NCI-H2081 (cell line): ENCODE measurements around the gene KHK.

Source experiments
- DNase-seq, 2 experiments: peaks; one replicate each; lab custom pipeline; 2025; lab: John Stamatoyannopoulos, UW

Gene KHK

DNA sequence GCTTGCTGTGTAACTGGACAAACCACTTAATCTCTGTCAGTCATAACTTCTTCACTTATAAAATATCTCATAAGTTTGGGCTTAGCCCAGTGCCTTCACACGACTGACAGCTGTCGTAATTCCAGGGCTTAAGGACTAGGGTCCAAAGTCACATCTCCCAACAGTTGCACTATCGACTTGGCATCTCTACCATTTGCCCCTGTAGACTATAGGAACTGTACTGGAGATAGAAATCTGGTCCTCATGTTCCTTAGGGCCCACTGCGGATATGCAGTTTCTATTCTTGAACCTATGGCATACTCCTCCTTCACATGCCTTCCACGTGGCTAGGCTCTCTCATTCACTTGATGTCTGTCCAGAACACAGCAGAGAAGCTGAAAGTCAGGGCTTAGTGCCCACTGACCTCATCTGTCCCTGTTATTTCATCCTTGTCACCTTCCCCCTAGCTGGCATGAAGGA is 39.7 kb downstream of the KHK start:
- DNase-seq, result no peak

DNA sequence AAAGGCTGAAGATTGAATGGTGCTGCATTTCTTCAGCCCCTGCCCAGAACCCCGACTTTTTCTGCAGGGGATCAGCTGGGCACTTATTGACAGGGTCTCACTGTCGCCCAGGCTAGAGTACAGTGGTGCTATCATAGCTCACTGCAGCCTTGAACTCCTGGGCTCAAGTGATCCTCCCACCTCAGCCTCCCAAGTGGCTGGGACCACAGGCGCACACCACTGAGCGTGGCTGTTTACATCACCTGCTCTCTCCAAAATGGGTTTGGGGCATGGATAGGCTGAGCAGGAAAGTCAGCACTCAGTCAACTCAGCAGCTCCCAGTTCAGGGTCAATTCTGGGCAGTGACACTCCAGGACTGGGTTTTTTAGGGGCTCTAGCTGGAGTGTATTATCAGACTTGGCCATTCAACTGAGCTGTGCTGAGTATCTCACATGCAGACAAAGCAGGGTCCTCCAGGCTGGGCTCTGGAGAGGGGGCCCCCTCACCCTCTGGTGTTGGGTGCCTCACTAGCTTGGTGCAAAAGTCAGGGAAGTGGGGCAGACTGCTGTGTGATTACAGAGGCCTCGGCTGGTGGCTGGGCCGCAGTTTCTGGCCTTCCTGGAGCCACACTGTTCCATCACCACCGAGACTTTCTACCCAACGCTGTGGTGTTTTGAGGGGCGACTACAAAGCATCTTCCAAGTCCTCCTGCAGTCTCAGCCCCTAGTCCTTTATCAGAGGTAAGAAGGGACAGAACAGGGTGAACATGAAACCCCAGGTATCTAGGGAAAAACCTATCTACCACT is 41.5 kb downstream of the KHK start:
- no peak for DNase-seq

DNA sequence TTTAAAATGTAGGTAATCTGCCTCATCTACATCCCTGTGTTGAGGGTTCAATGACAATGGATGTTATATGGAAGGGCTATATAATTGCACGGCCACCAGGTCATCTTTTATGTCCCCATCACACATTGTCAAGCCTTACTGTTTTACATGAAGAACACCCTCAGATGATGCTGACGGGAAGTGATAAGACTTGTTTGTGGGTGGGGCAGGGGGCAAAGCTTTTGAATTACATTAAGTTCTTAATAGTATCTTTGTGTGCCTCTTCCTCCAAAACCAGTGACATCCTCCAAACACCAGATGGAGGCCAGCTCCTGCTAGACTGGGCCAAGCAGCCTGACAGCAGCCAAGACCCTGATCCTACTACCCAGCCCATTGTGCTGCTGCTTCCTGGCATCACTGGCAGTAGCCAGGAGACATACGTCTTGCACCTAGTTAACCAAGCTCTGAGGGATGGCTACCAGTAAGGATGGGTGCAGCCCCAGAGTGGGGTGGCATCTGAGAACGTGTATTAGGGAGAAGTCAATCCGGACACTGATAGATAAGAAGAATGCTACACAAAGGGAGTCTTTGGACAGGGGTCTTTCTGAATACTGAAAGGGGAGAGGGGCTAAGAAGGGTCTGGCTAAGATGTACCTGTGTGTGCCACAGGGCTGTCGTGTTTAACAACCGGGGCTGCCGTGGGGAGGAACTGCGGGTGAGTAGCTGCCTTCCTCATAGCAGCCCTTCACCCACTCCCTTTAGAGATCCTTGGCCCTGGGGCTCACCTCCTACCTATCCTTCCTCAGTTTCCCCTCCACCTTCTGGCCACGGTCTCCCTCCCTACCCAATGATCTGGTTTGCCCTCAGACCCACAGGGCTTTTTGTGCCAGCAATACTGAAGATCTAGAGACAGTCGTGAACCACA is 42.3 kb downstream of the KHK start:
- DNase-seq, result no peak

DNA sequence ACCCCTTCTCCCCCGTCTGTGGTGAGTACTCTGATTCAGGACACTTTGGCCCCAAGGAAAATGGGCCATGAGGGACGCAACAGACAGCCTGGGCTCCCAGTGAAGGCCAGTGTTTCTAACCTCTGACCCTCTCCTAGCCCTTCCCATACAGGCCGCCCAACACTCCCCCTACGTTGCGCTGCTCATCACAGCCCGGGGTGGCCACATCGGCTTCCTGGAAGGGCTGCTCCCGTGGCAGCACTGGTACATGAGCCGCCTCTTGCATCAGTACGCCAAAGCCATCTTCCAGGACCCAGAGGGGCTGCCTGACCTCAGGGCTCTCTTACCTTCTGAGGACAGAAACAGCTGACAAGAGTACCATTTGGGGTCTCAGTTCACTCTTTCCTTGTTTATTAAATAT is 43.8 kb downstream of the KHK start:
- DNase-seq, result no peak

DNA sequence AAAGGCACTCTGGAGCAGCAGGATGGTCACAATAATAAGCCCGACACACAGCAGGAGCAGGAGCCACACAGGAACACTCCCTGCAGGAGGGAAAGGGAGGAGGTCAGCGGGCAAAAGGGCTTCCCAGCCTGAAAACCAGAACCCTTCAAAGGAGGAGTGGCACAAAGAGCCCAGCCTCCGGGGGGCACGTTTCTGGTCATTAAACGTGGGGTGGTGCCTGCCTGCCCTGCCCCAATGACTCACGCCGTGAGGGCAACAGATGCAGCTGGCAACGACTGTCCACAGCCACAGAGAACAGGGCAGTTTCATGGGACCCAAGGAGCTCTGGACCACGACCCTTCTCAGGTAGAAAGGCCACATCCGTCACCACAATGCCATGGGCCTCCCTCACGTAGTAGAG is 44.9 kb downstream of the KHK start:
- DNase-seq, result no peak

DNA sequence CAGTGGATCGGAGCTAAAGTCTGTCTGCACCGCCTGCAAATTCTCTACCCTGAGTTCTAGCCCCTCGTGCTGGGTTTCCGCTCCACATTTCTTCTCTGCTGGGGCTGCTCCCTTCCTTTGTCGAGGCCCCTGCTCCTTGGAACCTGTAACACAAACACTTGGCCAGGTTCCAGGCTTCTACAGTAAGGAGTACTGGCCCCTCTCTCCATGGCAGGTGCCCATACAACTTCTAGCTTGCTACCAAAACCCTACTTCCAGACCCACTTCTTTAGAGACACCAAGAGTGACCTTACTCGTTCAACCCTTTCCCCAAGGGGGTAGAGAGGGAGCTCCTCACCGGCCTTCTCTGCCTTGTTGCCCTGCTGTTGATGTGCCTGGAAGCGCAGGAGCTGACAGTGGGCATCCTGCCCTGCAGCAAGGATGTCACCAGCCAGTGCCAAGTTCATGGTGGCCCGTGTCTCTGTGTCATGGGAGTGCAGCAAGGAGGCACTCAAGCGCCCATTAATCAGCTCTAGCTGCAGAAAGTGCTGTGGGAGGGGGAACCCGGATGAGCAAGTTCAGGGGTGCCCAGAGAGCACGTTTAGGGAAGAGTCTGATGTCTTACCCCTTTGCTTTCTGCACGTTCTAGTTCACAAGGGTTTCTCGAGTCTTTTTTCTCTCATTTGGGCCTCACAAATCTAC is 46.8 kb downstream of the KHK start:
- peak in 1 of 2 experiments; percentile 38 for DNase-seq

DNA sequence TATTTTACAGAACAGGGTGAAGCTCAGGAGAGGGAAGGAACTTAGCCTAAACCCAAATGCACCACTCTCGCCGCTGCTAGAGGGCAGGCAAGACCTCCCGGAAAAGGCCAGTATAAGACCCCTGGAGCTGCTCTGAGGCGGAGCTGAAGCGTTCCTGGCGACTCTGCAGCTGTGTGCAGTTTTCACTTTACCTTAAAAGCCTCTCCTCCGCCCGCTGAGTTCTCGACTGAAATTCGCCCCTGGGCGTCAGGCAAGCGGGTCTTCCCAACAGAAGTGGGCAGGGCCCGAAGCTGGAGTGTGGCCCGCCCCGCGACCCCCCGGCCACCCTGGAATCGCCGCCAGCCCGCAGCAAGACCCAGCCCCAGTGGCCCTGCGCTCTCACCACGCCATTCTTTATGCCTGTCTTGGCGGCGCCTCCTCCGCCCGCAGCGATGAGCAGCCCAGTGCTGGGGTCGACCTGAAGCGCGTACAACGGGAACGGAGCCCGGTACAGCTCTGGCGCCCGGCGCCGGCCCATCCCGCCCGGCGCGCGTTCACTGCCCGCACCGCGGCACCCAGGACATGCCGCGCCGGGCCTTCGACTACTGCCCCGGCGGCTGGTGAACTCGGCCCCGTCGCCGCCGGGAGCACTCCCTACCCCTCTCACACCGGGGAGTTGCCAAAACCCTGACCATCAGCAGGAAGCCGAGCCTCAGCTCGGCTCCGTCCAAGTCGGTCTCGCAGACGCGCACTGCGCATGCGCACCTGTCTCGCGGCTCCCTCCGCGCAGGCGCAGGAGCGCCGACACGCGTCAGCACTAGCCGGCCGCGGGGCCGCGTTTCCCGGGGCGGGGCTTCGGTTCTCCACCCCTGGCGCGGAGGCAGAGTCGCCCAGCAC is 47.6 kb downstream of the KHK start, which contains the start of gene PREB:
TSS of gene PREB (minus strand) at position 732 of the 876 bp plus-strand sequence. CDS start at position 517, 215 bp downstream.
- peak; percentile 97 to 98 for DNase-seq

DNA sequence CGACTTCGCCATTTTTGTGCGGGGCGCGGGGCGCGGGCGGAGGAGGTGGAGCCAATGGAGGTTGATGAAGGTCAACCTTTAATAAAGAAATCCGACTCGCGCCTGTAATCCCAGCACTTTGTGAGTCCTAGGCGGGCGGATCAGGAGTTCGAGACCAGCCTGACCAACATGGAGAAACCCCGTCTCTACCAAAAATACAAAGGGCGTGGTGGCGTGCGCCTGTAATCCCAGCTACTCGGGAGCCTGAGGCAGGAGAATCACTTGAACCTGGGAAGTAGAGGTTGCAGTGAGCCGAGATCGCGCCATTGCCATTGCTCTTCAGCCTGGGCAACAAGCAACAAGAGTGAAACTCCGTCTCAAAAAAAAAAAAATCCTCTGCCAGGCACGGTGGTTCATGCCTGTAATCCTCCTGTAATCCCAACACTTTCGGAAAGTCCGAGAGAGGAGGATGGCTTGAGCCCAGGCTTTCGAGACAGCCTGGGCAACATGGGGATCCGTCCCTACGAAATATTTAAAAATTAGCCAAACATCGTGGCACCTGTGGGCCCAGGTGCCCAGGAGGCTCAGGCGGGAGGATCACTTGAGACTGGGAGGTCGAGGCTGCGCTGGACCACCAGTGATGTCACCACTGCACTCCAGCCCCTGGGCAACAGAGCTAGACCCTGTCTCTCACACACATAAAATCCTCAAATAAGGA is 48.4 kb downstream of the KHK start:
- DNase-seq, result no peak

DNA sequence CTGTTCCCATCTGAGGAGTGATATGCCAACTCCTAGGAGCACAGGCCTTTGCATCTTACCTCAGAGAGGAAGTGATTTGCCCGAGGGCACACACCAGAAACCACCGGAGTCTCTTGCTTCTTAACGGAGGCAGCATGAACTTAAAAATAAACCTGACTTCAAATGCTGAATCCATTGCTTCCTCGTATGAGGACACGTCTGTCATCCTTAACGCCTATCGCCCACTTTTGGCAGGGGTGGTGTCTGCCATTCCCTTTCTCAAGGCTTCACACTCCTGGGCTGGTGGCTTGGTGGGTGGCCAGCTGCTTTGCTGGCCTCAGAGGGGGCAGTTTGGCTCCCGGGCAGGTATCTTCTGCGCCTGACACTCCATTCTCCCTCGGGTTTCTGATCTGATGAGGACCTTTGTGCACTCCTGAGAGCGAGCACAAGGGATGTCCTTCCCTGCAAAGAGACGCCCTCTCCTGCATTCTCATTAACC is 48.9 kb downstream of the KHK start:
- DNase-seq, result no peak

DNA sequence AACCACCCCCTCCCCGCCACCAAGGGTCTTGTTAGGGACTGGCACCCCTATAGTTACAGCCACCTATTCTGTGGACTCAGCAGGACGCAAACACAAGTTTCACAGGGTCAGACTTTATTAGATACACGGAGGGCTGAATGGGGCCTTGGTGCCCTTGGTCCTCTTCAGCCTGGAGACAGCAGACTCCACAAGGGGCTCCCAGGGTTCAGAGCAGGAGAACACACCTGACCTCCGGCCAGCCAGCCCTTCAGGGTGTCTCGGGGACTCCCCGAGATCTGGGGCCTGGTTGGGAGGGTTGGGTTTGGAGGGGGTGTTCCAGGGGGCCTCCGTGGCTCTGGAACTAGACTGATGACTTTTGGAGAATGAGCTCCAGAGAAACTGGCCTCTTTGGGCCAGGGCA is 50.2 kb downstream of the KHK start:
- no peak for DNase-seq

DNA sequence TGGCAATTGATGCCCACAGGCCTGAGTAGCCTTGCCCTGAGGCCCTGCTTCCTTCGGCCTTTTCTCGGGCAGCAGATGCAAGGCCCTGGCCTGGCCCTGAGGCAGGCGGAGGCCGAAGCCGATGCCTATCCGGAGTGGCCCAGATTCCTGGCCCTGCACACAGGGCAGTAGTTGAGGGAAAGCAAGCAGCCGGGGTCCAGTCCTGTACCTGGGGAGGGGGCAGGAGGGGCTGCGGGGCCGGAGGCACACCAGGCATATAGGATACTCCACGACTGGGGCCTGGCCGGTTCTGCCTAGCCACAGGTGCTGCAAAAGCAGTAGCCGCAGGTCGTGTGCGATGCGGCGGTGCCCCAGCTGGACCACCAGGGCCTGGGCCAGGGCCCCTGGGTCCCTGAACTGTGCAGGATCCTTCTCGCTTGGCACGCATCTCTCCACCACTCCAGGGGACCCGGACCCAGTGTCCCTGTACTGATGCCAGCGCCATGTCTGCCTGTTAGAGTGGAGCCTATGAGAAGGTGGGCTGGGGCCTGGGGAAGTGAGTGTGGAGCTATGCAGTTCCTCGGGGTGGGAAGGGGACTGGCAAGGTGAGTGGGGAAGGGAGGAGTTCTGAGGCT is 50.9 kb downstream of the KHK start:
- no peak for DNase-seq

DNA sequence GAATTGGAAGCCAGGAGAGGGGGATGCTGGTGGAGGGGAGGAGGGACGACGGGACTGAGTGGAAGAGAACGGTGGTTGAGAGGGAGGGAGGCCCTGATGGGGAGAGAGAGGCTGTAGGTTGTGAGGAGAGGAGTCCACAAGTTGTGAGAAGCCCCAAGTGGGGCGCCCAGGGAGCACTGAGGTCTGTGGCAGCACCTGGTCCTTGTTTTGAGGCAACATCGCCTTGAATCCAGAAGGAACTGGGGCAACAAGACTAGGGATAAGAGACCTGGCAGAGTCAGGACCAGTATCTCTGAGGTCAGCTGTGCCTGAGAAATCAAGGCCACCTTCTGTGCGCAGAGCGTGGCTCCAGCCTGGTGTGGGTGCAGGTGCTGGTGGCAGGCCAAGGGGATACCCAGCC is 51.5 kb downstream of the KHK start:
- DNase-seq, result no peak

DNA sequence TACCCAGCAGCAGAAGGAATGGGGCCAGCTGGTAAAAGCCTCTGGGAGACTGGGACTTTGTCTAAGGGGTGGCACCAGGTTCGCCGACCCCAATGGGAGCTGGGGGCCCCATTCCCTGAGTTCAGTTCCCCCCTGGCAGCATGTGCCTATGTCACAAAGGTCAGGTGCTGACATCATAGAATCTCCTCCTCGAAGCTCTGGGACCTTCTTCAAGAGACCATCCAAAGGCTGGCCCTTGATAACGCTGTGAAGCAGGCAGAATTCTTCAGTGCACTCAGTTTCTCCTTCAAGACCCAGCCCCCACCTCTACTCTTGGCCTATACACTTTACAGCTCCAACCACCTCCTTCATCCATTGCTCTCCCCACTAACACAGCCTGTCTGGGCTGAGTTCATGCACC is 52.7 kb downstream of the KHK start, which contains the start of gene PRR30:
TSS of gene PRR30 (minus strand) at position 101 of the 400 bp plus-strand sequence. CDS start 1,081 bp downstream, outside the sequence.
- DNase-seq, result no peak

DNA sequence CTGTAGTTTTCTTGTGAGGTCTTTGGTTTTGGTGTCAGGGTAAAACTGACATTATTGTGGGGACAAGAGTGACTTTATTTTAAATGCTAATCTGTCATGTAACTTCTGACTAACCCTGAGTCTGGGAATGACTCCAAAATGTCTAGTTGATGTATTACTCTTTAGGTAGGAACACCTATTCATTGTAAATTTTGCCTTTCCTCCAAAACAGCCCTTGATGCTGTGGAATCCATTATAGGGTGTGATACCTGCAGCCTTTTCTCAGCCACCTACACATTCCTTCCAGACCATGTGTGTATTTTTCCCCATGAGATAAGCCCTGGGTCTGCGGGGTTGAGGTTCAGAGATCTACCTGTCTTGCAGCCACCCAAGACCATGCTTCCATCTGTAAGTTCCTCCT is 56.7 kb downstream of the KHK start:
- no peak for DNase-seq

DNA sequence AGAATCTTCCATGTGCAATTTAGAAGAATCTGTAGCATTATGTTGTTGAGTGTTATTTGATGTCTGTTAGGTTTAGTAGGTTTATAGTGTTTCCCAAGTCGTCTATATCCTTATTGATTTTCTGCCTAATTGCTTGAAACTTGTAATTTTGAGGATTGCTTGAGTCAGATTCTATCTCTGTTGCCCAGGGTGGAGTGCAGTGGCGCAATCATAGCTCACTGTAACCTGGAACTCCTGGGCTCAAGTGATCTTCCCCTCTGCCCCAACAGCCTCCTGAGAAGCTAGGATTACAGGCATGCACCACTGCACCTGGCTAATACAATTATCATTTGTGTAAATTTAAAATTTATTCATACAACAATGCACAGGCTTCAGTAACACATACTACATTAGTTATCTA is 59.1 kb downstream of the KHK start:
- no peak for DNase-seq

DNA sequence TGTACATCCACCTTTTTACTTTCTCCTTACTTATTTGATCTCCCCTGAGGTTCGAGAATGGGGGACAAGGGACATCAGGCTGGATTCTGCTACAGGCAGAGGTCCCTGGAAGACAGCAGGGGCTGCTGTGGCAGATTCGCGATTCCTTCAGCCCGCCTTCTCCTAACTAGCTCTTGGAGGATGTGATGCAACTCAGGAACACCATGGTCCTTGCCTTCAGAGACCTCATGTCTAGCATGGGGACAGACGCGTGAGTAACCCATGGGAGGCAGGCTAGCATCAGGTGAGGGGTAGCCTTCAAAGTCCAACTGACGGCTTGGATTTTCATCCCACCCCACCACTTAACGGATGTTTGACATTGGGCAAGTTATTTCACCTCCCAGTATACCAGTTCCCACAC is 61.4 kb downstream of the KHK start:
- no peak for DNase-seq

DNA sequence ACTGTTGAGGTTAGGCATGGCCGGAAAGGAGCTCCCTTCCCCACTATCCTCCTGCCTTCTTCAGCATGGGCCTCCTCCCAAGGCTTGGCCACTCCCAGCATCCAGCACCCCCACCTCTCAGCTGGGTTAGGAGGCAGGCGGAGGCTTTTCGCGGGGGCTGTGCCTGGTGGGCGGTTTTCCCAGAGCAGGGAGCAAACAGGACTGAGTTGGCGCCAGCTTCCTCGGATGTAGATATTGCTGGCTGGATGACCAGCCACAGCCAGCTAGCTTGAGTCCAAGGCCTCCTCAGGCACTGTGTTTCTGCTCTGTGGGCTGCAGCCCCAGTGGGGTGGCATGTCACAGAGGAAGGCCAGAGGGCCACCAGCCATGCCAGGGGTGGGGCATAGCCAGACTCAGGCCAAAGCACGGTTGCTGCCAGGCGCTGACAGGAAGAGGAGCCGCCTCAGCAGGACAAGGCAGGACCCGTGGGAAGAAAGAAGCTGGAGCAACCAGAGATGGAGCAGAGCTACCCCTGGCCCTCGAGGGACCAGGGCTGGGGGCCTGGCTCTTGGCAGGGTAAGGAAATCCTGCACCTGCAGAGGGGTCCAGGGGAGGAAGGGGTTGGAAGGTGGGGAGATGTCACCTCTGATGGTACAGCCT is 62.3 kb downstream of the KHK start, which contains the start of gene TCF23:
TSS of gene TCF23 (plus strand) at position 204 of the 639 bp plus-strand sequence. CDS start at position 334, 130 bp downstream.
- DNase-seq, result no peak

DNA sequence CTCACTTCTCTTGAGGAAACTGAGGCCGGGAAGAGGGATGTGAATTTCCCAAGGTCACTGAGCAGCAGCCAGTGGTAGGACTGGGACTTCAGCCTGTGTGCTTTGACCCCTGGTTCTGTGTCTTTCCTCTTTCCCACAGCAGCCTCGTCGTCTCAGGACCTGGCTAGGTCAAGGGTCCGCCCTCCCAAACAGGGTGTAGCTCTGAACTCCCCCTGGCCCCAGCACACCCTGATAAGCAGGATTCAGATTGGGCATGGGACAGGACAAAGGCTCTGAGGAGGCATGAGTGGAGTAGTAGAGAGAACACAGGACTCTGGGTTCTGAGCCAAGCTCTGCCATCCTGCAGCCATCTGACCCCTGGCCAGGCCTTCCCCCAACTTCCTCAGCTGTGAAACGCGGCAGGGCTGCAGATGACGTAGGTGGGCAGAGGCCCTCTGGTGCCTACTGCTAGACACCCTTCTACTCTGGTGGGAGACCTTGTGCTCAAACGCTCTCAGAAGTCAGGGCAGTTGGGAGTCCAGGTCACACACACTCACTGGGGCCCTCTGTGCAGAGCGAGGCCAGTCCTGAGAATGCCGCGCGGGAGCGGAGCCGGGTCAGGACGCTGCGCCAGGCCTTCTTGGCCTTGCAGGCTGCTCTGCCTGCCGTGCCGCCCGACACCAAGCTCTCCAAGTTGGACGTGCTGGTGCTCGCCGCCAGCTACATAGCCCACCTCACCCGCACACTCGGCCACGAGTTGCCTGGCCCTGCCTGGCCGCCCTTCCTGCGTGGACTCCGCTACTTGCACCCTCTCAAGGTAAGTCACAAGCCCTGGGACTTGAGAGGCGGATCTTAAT is 63.2 kb downstream of the KHK start:
- no peak for DNase-seq
